WTC11 (cell line): Measurements from ENCODE around the gene RHEB. TPM values are rescaled to one million over a fixed set of nuclear protein-coding genes. Genes with fewer than 3 reads are reported as not detected.

Source experiments
- ATAC-seq: fragments of 200-7000 bp; cut with Tn5 transposase; 2 replicates; pipeline ENCODE4 v1.10.0; 2021; ENCODE audit warnings: mild to moderate bottlenecking, moderate library complexity
- CTCF ChIA-PET: fragments of 300-600 bp; sonication (Branson Sonifier 250); formaldehyde crosslinking; loops from one replicate; lab custom pipeline; 2021; ENCODE audit warnings: antibody characterized with exemption; lab: Charles Lee
- POLR2A ChIA-PET: fragments of 350-600 bp; sonication (Branson Sonifier 250); formaldehyde crosslinking; loops from one replicate; lab custom pipeline; 2021; ENCODE audit warnings: antibody characterized with exemption; lab: Charles Lee
- DNase-seq: peaks from one replicate; pipeline ENCODE4 v3.0.0; 2021; ENCODE audit warnings: low spot score
- H3K27ac Mint-ChIP-seq: 2 replicates; pipeline ENCODE4 v1.8.0; 2021; ENCODE audit warnings: mixed read lengths
- H3K27me3 Mint-ChIP-seq: 2 replicates; pipeline ENCODE4 v1.8.0; 2021; ENCODE audit warnings: low read depth, mild to moderate bottlenecking, moderate library complexity, mixed read lengths
- H3K36me3 Mint-ChIP-seq: 2 replicates; pipeline ENCODE4 v1.8.0; 2021; ENCODE audit warnings: mixed read lengths
- H3K4me1 Mint-ChIP-seq: 2 replicates; pipeline ENCODE4 v1.8.0; 2022; ENCODE audit warnings: mixed read lengths
- H3K4me3 Mint-ChIP-seq: 2 replicates; pipeline ENCODE4 v1.8.0; 2021; ENCODE audit warnings: mild to moderate bottlenecking, moderate library complexity, mixed read lengths
- H3K9me3 Mint-ChIP-seq: 2 replicates; pipeline ENCODE4 v1.8.0; 2021; ENCODE audit warnings: mixed read lengths
- ATF2 ChIP-seq: sonication (generic); formaldehyde crosslinking; IDR thresholded peaks from 2 replicates; pipeline ENCODE4 v1.8.1; 2022; ENCODE audit warnings: low read depth, missing genetic modification reagents, borderline replicate concordance
- ATF6 ChIP-seq: sonication (generic); formaldehyde crosslinking; IDR thresholded peaks from 2 replicates; pipeline ENCODE4 v1.8.1; 2023; ENCODE audit warnings: mild to moderate bottlenecking, missing genetic modification reagents
- CTCF ChIP-seq: fragments of 200-600 bp; IDR thresholded peaks from 2 replicates; pipeline ENCODE4 v1.8.0; 2022; ENCODE audit warnings: antibody characterized with exemption
- HMGA2 ChIP-seq: fragments of 250-450 bp; sonication (Bioruptor Pico); IDR thresholded peaks from 2 replicates; pipeline ENCODE4 v1.4.0; 2021; ENCODE audit warnings: mild to moderate bottlenecking, moderate library complexity
- HMGXB4 ChIP-seq: sonication (generic); formaldehyde crosslinking; IDR thresholded peaks from 2 replicates; pipeline ENCODE4 v1.8.1; 2023; ENCODE audit warnings: mild to moderate bottlenecking, moderate library complexity, missing genetic modification reagents
- JUN ChIP-seq: sonication (generic); formaldehyde crosslinking; IDR thresholded peaks from 2 replicates; pipeline ENCODE4 v1.8.0; 2023; ENCODE audit warnings: mild to moderate bottlenecking, missing genetic modification reagents
- PRDM15 ChIP-seq: sonication (generic); formaldehyde crosslinking; IDR thresholded peaks from 2 replicates; pipeline ENCODE4 v1.8.0; 2022; ENCODE audit warnings: missing genetic modification reagents
- SMAD4 ChIP-seq: sonication (generic); formaldehyde crosslinking; IDR thresholded peaks from 2 replicates; pipeline ENCODE4 v1.8.0; 2022; ENCODE audit warnings: mild to moderate bottlenecking, missing genetic modification reagents
- SP1 ChIP-seq: sonication (generic); formaldehyde crosslinking; conservative IDR thresholded peaks from 2 replicates; pipeline ENCODE4 v1.8.1; 2022; ENCODE audit warnings: missing genetic modification reagents
- USF1 ChIP-seq: sonication (generic); formaldehyde crosslinking; IDR thresholded peaks from 2 replicates; pipeline ENCODE4 v1.8.0; 2022; ENCODE audit warnings: mild to moderate bottlenecking, missing genetic modification reagents
- USF2 ChIP-seq: sonication (generic); formaldehyde crosslinking; IDR thresholded peaks from 2 replicates; pipeline ENCODE4 v1.8.1; 2023; ENCODE audit warnings: mild to moderate bottlenecking, missing genetic modification reagents, moderate library complexity
- ZNF423 ChIP-seq: fragments of 250-450 bp; sonication (Bioruptor Pico); IDR thresholded peaks from 2 replicates; pipeline ENCODE4 v2.1.2; 2022; ENCODE audit warnings: mild to moderate bottlenecking, moderate library complexity
- ZNF532 ChIP-seq: fragments of 250-450 bp; sonication (Bioruptor Pico); IDR thresholded peaks from 2 replicates; pipeline ENCODE4 v1.9.0; 2021; ENCODE audit warnings: mild to moderate bottlenecking, borderline replicate concordance
- total RNA-seq: library from RNA; stranded (reverse); gene quantifications from 3 replicates; pipeline ENCODE4 v1.2.3, GENCODE V29; 2021

Gene RHEB
- total RNA-seq, 1 experiment from 2014 or later = 133 TPM

GRCh38 chr7:151542606-151543130, 23.0 kb upstream of the RHEB start (continued):
- TF ChIP-seq PRDM15 (CRISPR knock-in tag) (no peak), ATF2 (CRISPR knock-in tag) (no peak), ZNF532 (CRISPR knock-in tag) (no peak), SP1 (no peak)

GRCh38 chr7:151541709-151542499, 22.2 kb upstream of the RHEB start:
- CTCF ChIA-PET = interaction anchor here (0.6 to 1.3 kb wide), 4 partner anchors 20 to 93 kb away, joined by 3 to 5 read pairs (median 3); no protein-coding TSS in a partner anchor
- no peak overlapping the region for H3K27ac Mint-ChIP-seq
- H3K4me3 Mint-ChIP-seq = no peak overlapping the region
- POLR2A ChIA-PET = no interaction called here
- H3K9me3 Mint-ChIP-seq = no peaks in the 10 kb centered on the region
- H3K27me3 Mint-ChIP-seq = no peaks in the 10 kb centered on the region
- peaks cover 15% of the 10 kb centered on the region for H3K4me1 Mint-ChIP-seq
- no peak for ATAC-seq
- H3K36me3 Mint-ChIP-seq = no peaks in the 10 kb centered on the region
- no peak for DNase-seq
- TF ChIP-seq JUN (CRISPR knock-in tag) = no peak
- peak; percentile 44; the same call in 1 of the 2 replicates for TF ChIP-seq USF2 (CRISPR knock-in tag)
- no peak for TF ChIP-seq CTCF
- TF ChIP-seq HMGA2 = no peak
- no peak for TF ChIP-seq ZNF423 (CRISPR knock-in tag)
- 0 out of 2 replicates have a peak, but pooled peaks have one; percentile 27 for TF ChIP-seq USF1 (CRISPR knock-in tag)
- TF ChIP-seq ATF6 (CRISPR knock-in tag) = no peak
- no peak for TF ChIP-seq HMGXB4 (CRISPR knock-in tag)
- no peak for TF ChIP-seq SMAD4 (CRISPR knock-in tag)
